GM10248 (cell line): ENCODE measurements around the gene ABHD16B.
"Not testable (repeated sequence)": the region's sequence is repeated elsewhere in the genome, so short reads cannot be mapped to it uniquely, and the experiment has no call there.

Experiments
- CTCF ChIA-PET: fragments of 300-600 bp; sonication (Branson Sonifier 250); formaldehyde crosslinking; extraction: SDS; loops from one replicate; lab custom pipeline; 2021; ENCODE audit warnings: antibody characterized with exemption; lab: Yijun Ruan, JAX
- POLR2A ChIA-PET: fragments of 350-650 bp; sonication (Branson Sonifier 250); formaldehyde crosslinking; extraction: SDS; loops from one replicate; lab custom pipeline; 2020; ENCODE audit warnings: antibody characterized with exemption; lab: Yijun Ruan, JAX
- DNase-seq: peaks from one replicate; pipeline ENCODE4 v3.0.0; 2012; ENCODE audit errors: extremely low spot score
- CTCF ChIP-seq: IDR thresholded peaks from 2 replicates; pipeline ENCODE4 v1.5.1; 2012; ENCODE audit warnings: mild to moderate bottlenecking, low read depth; ENCODE audit errors: extremely low read depth, missing control alignments, control extremely low read depth

Gene ABHD16B

GRCh38 chr20:63863798-63864544 is 2.7 kb downstream of the ABHD16B start:
- TF ChIP-seq CTCF: peak; percentile 94
- DNase-seq: peak; percentile 92
- POLR2A ChIA-PET: interaction anchor here (1.2 to 1.6 kb wide), 3 partner anchors 10 to 16 kb away, joined by 3 to 4 read pairs (median 3); no protein-coding TSS in a partner anchor
- CTCF ChIA-PET: interaction anchor here (0.6 to 4.7 kb wide), 25 partner anchors 9 to 335 kb away, joined by 3 to 33 read pairs (median 4); partner anchors contain the start of genes PTK6 and RTEL1

- CTCF ChIA-PET: interaction anchor here (0.8 to 4.7 kb wide), 22 partner anchors 11 to 336 kb away, joined by 3 to 33 read pairs (median 4); partner anchors contain the start of gene PTK6
- POLR2A ChIA-PET: interaction anchor here (0.6 to 1.6 kb wide), 7 partner anchors 9 to 223 kb away, joined by 3 to 5 read pairs (median 3); no protein-coding TSS in a partner anchor
- DNase-seq: no peak
- no peak for TF ChIP-seq CTCF
Observed at GRCh38 chr20:63864545-63864977, 3.3 kb downstream of the ABHD16B start.

- peak; percentile 97 for DNase-seq
- CTCF ChIA-PET: interaction anchor here (0.8 to 4.7 kb wide), 27 partner anchors 11 to 336 kb away, joined by 3 to 33 read pairs (median 3); partner anchors contain the start of gene PTK6
- POLR2A ChIA-PET: interaction anchor here (0.5 to 1.6 kb wide), 9 partner anchors 9 to 224 kb away, joined by 3 to 5 read pairs (median 3); no protein-coding TSS in a partner anchor
- TF ChIP-seq CTCF: no peak
Observed at GRCh38 chr20:63864978-63865640, 3.8 kb downstream of the ABHD16B start, which contains the start of gene TPD52L2. TSS of gene TPD52L2 (plus strand) at chr20:63865270. CDS start at chr20:63865366, 96 bp downstream.

GRCh38 chr20:63867042-63867441 is 5.7 kb downstream of the ABHD16B start:
- DNase-seq, POLR2A ChIA-PET: not testable (repeated sequence)
- CTCF ChIA-PET: interaction anchor here (1.4 kb wide), 1 partner anchor 25 kb away, joined by 5 read pairs; no protein-coding TSS in a partner anchor

GRCh38 chr20:63868264-63868663 is 7.0 kb downstream of the ABHD16B start:
- ChIA-PET POLR2A (no interaction called here), CTCF (interaction anchor here (0.7 to 1.0 kb wide), 2 partner anchors 253 to 378 kb away, joined by 3 to 4 read pairs; no protein-coding TSS in a partner anchor)
- no peak for DNase-seq
- TF ChIP-seq CTCF: no peak

GRCh38 chr20:63873477-63873971 is 12.2 kb downstream of the ABHD16B start:
- no peak for TF ChIP-seq CTCF
- ChIA-PET CTCF (interaction anchor here (2.0 to 2.1 kb wide), 2 partner anchors 10 to 167 kb away, joined by 4 to 5 read pairs; no protein-coding TSS in a partner anchor), POLR2A (interaction anchor here (0.7 to 0.8 kb wide), 2 partner anchors 9 to 246 kb away, joined by 3 read pairs; partner anchors contain the start of gene TPD52L2)
- no peak for DNase-seq

- ChIA-PET CTCF (interaction anchor here (2.0 kb wide), 1 partner anchor 167 kb away, joined by 4 read pairs; no protein-coding TSS in a partner anchor), POLR2A (interaction anchor here (0.8 kb wide), 1 partner anchor 10 kb away, joined by 3 read pairs; the partner anchor contains the start of gene TPD52L2)
- not testable (repeated sequence) for DNase-seq
Observed at GRCh38 chr20:63874241-63874640, 12.9 kb downstream of the ABHD16B start.
